Middle frontal gyrus (tissue), 1 donor: ENCODE data around the gene CNOT11.
"Not testable (repeated sequence)": the region's sequence is repeated elsewhere in the genome, so short reads cannot be mapped to it uniquely, and the experiment has no call there.

Experiments used
- DNase-seq: peaks from one replicate; pipeline ENCODE4 v3.0.0-alpha.2; 2015; ENCODE audit warnings: low spot score; ENCODE audit errors: extremely low spot score

Gene CNOT11

DNA sequence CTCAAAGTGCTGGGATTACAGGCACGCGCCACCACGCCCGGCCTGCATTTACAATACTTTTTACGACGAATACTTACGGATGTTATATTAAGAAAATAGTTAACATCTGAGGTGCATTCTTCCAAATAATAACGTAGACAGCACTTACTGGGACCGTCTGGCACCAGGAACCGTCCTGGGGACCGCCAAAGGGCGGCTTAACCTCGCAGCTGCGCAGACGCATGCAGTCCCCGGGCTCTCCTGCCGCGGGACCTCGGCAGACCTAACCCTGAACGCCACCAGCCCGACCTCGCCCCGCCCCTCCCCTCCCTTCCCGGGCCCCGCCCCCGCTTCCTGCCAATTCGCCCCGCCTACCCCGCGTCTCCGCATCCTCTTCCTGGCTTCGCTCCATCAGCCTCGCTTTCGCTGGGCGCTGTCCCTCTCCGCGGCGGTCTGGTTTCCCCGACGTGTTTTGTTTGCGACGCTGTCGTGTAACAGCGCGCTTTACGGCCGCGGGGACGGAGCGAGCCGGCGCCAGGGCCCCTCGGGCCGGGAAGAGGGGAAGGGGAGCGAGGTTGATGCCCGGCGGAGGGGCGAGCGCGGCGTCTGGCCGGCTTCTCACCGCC lies at the start of gene CNOT11:
TSS of gene CNOT11 (plus strand) at position 479 of the 605 bp plus-strand sequence. CDS start at position 558, 79 bp downstream.
- DNase-seq = peak; percentile 97

DNA sequence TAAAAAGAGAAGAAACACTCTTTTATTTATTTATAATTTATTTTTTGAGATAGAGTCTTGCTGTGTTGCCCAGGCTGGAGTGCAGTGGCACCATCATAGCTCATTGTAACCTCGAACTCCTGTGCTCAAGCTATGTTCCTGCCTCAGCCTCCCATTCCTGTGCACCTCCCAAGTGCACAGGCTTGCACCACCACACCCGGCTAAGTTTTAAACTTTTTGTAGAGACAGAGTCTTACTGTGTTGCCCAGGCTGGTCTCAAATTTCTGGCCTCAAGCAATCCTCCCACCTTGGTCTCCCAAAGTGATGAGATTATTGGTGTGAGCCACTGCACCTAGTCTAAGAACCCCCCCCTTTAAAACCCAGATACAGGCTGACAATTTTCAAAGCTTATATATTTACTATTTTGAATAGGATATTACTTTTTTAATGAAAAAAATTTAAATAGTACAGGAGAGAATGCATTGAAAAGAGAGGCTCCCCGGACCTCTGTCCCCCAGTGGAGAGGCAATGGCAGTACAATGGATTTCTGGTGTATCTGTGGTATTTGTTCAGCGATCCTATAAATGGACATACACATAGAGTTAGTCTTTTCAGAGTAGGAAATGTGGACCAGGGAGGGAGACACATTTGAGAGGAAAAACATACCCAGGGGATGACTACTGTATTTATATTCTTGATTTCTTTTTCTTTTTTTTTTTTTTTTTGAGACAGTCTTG lies 48.1 kb upstream of the CNOT11 start:
- no peak for DNase-seq

GRCh38 chr2:101205521-101206479 lies 46.9 kb upstream of the CNOT11 start:
- peak; percentile 36 for DNase-seq

GRCh38 chr2:101208830-101209229 lies 43.9 kb upstream of the CNOT11 start:
- no peak for DNase-seq

GRCh38 chr2:101219246-101219645 lies 33.4 kb upstream of the CNOT11 start:
- no peak for DNase-seq

DNA sequence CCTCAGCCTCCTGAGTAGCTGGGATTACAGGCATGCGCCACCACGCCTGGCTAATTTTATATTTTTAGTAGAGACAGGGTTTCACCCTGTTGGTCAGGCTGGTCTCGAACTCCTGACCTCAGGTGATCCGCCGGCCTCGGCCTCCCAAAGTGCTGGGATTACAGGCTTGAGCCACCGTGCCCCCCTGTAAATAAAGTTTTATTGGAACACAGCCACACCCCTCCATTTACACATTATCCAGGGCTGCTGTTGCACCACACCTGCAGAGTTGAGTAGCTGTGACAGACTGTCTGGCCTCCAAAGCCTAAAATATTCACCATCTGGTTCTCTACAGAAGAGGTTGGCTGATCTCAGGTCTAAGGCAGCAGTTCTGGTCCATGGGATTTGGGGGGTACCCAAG lies 32.6 kb upstream of the CNOT11 start:
- DNase-seq = not testable (repeated sequence)

- no peak for DNase-seq
Measured at GRCh38 chr2:101223814-101224231, 28.9 kb upstream of the CNOT11 start.

DNA sequence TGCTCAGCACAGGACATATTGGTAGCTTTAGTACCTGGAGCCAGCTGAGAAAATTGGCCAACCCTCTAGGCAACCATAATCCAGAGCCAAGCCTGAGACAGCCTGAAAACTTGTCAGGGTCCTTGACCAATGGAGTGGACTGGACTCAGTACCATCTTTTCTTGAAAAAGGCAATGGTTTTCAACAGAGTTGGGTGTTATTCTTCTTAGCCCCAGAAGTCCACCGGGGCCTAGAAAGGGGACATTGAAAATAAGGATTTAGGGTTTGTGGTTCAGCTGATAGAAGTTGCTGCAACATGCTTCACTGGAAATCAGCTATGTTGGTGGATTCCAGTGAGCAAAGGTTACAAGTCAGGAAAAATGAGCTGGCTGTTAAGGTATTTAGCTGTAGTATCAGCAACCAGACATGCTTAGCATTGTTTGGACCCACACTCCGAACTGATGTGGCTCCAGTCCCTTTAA lies 22.1 kb upstream of the CNOT11 start:
- no peak for DNase-seq

- no peak for DNase-seq
Measured at GRCh38 chr2:101231240-101231639, 21.4 kb upstream of the CNOT11 start.

DNA sequence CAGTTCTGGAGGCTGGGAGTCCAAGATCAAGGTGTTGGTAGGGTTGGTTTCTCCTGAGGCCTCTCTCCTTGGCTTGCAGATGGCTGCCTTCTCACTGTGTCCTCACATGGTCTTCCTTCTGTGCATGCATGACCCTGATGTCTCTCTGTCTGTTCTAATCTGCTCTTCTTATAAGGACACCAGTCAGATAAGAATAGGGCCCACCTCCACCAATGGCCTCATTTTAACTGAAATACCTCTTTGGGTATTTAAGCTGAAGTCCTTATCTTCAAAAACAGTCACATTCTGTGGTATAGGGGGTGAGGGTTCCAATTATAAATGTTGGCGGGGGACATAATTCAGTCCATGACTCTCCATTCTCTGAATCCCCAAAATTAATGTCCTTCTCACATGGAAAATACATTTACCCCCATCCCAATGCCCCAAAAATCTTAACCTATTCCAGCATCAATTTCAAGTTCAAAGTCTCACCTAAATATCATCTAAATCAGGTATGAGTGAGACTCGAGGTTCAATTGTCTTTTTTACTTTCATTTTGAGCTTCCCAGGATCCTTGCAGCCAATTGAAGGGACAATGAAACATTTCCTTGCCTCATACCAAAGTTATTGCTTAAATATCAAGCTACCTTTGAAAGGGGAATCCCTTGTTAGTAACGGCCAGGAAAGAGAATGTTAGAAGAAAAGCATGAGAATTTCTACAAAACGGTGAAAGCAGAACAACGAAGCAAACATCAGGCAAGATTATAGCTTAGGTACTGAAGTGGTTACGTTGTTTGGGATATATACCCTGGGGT lies 20.6 kb upstream of the CNOT11 start:
- DNase-seq = no peak

DNA sequence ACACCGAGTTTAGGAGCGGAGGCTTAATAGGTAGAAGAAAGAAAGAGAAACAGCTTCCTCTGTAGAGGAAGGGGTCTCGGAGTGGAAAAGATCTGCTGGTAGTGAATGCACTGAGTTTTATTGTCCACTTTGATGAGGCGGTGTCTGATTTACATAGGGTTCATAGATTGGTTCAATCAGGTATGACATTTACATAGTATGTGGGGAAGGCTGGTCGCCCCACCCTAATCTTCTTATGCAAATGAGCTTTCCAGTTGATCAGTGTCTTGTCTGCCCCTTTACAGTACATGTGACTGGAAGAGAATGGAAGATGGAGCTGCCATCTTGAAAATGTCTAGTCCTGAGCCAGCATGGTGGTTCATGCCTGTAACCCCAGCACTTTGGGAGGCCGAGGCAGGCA lies 19.9 kb upstream of the CNOT11 start:
- no peak for DNase-seq

GRCh38 chr2:101234169-101234938 lies 18.3 kb upstream of the CNOT11 start:
- DNase-seq = no peak

DNA sequence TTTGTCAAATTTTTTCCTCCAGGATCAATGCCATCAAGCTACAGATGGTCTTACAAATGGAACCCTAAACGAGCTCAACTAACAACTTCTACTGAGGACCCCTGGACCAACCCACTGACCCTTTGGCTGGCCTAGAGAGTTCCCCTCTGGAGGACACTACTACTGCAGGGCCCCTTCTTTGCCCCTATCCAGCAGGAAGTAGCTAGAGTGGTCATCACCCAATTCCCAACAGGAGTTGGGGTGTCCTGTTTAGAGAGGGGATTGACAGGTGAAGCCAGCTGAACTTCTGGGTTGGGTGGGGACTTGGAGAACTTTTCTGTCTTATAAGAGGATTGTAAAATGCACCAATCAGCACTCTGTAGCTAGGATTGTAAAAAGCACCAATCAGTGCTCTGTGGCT lies 16.7 kb upstream of the CNOT11 start:
- not testable (repeated sequence) for DNase-seq

- not testable (repeated sequence) for DNase-seq
Measured at GRCh38 chr2:101237944-101238343, 14.7 kb upstream of the CNOT11 start.

- no peak for DNase-seq
Measured at GRCh38 chr2:101238930-101239759, 13.5 kb upstream of the CNOT11 start.

DNA sequence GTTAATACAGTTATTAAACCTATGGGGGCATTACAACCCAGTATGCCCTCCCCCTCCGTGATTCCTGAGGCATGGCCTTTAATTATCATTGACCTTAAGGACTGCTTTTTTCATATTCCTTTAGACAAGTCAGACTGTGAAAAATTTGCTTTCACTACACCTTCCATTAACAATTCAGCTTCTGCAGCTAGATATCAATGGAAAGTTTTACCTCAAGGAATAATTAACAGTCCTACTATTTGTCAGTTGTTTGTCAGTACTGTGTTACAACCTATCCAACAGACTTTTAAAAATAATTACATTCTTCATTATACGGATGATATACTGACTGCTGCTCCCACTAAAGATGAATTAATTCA lies 12.9 kb upstream of the CNOT11 start:
- not testable (repeated sequence) for DNase-seq

- not testable (repeated sequence) for DNase-seq
Measured at GRCh38 chr2:101240694-101241093, 12.0 kb upstream of the CNOT11 start.

- DNase-seq = no peak
Measured at GRCh38 chr2:101241158-101241557, 11.5 kb upstream of the CNOT11 start.

GRCh38 chr2:101244373-101244772 lies 8.3 kb upstream of the CNOT11 start:
- not testable (repeated sequence) for DNase-seq
